Smooth muscle cell (in vitro differentiated cells): ENCODE results near the gene TMC2. TPM values are rescaled to one million over a fixed set of nuclear protein-coding genes. Genes with fewer than 3 reads are reported as not detected.

ENCODE experiments used
- DNase-seq: peaks from one replicate; lab custom pipeline; 2025; ENCODE audit not compliant: unreplicated experiment; lab: John Stamatoyannopoulos, UW
- H2AFZ ChIP-seq: fragments of 200-600 bp; sonication (generic); 2 replicates; pipeline ENCODE4 v1.6.0; 2016; ENCODE audit warnings: antibody characterized with exemption, low read depth, mild to moderate bottlenecking
- H3F3A ChIP-seq: fragments of 200-600 bp; sonication (generic); 2 replicates; pipeline ENCODE4 v1.6.0; 2017; ENCODE audit warnings: antibody characterized with exemption, low read depth
- H3K27ac ChIP-seq: fragments of 200-600 bp; sonication (generic); 2 replicates; pipeline ENCODE4 v1.5.1; 2016; ENCODE audit warnings: low read depth, mild to moderate bottlenecking
- H3K27me3 ChIP-seq: fragments of 200-600 bp; sonication (generic); 2 replicates; pipeline ENCODE4 v1.6.1; 2016; ENCODE audit warnings: low read depth, mild to moderate bottlenecking
- H3K36me3 ChIP-seq: fragments of 200-600 bp; sonication (generic); 2 replicates; pipeline ENCODE4 v1.5.1; 2016; ENCODE audit warnings: low read depth
- H3K4me1 ChIP-seq: fragments of 200-600 bp; sonication (generic); 2 replicates; pipeline ENCODE4 v1.5.1; 2016; ENCODE audit warnings: low read depth
- H3K4me2 ChIP-seq: fragments of 200-600 bp; sonication (generic); 2 replicates; pipeline ENCODE4 v1.6.0; 2016; ENCODE audit warnings: mild to moderate bottlenecking
- H3K4me3 ChIP-seq: fragments of 200-600 bp; sonication (generic); 2 replicates; pipeline ENCODE4 v1.5.1; 2016; ENCODE audit warnings: mild to moderate bottlenecking
- H3K79me2 ChIP-seq: fragments of 200-600 bp; sonication (generic); 2 replicates; pipeline ENCODE4 v1.6.0; 2016; ENCODE audit warnings: low read depth, mild to moderate bottlenecking
- H3K9ac ChIP-seq: fragments of 200-600 bp; sonication (generic); 2 replicates; pipeline ENCODE4 v1.6.0; 2016; ENCODE audit warnings: low read depth
- H3K9me3 ChIP-seq: fragments of 200-600 bp; sonication (generic); replicated peaks from 2 replicates; pipeline ENCODE4 v1.5.1; 2016; ENCODE audit warnings: low read depth
- H4K20me1 ChIP-seq: fragments of 200-600 bp; sonication (generic); 2 replicates; pipeline ENCODE4 v1.6.0; 2016; ENCODE audit warnings: low read depth
- CTCF ChIP-seq: fragments of 200-600 bp; sonication (generic); IDR thresholded peaks from 2 replicates; pipeline ENCODE4 v1.5.1; 2017; ENCODE audit warnings: borderline replicate concordance, mild to moderate bottlenecking, antibody characterized with exemption; ENCODE audit not compliant: insufficient read depth, poor library complexity, severe bottlenecking
- WGBS: methylation state at CpG from one replicate; pipeline ENCODE4 v1.1.7; 2016; ENCODE audit warnings: low lambda C conversion rate; 5-methylcytosine and 5-hydroxymethylcytosine counted together
- polyA plus RNA-seq: library from polyadenylated mRNA; unstranded; fragments of >200 nt; fragmentation: Nextera tagmentation; extraction: Ambion mirVana; gene quantifications from 2 replicates; pipeline ENCODE4 v1.2.1, GENCODE V29; 2016
- total RNA-seq: library from RNA; depleted of rRNA; stranded (reverse); fragments of >200 nt; gene quantifications from 2 replicates; pipeline ENCODE4 v1.2.3, GENCODE V29; 2014

TMC2 gene
- total and polyA plus RNA-seq, 2 experiments from 2014 or later: not detected

- H2AFZ ChIP-seq: peak within 1 kb of the TSS; percentile 81
- H3K4me3 ChIP-seq: peak within 1 kb of the TSS; percentile 93
- H3K4me2 ChIP-seq: peak within 1 kb of the TSS; percentile 88
- peak within 1 kb of the TSS; percentile 76 for H3K9ac ChIP-seq
- peak; percentile 84 for DNase-seq
- peaks cover 30% of the 10 kb centered on the region for H4K20me1 ChIP-seq
- H3K9me3 ChIP-seq: no peaks in the 10 kb centered on the region
- H3K4me1 ChIP-seq: peaks cover 17% of the 10 kb centered on the region
- peaks cover 35% of the 10 kb centered on the region for H3K79me2 ChIP-seq
- no peaks in the 10 kb centered on the region for H3K36me3 ChIP-seq
- under 1% methylated on average over 80 of the region's 101 CpGs for WGBS
- peak within 1 kb of the TSS; percentile 67 for H3K27ac ChIP-seq
- H3K27me3 ChIP-seq: no peaks in the 10 kb centered on the region
- H3F3A ChIP-seq: peaks cover 12% of the 10 kb centered on the region
- no peak for TF ChIP-seq CTCF
Measured at GRCh38 chr20:2651772-2652723, 115.7 kb downstream of the TMC2 start, which contains the start of gene NOP56. Gene NOP56, plus strand, starts transcription at chr20:2652632. Its CDS starts 29 bp downstream, at chr20:2652661.

- Histone ChIP-seq H3K4me1 (peaks cover 17% of the 10 kb centered on the region), H3F3A (peaks cover 21% of the 10 kb centered on the region), H3K27me3 (no peaks in the 10 kb centered on the region), H3K9ac (peak overlapping the region; percentile 76), H3K4me3 (peak overlapping the region; percentile 93), H3K79me2 (peaks cover 35% of the 10 kb centered on the region), H4K20me1 (peaks cover 30% of the 10 kb centered on the region), H2AFZ (peak overlapping the region; percentile 81), H3K36me3 (no peaks in the 10 kb centered on the region), H3K9me3 (no peaks in the 10 kb centered on the region), H3K27ac (peak overlapping the region; percentile 14), H3K4me2 (peak overlapping the region; percentile 88)
- under 1% methylated on average over 53 of the region's 56 CpGs for WGBS
- TF ChIP-seq CTCF: no peak
- DNase-seq: no peak
Measured at GRCh38 chr20:2652724-2653555, 116.6 kb downstream of the TMC2 start.

GRCh38 chr20:2653556-2654383 is 117.4 kb downstream of the TMC2 start:
- Histone ChIP-seq H2AFZ (no peak overlapping the region), H3K9ac (peak overlapping the region; percentile 76), H3F3A (peaks cover 29% of the 10 kb centered on the region), H3K79me2 (peaks cover 35% of the 10 kb centered on the region), H3K4me1 (peaks cover 17% of the 10 kb centered on the region), H3K4me3 (peak overlapping the region; percentile 93), H3K27me3 (no peaks in the 10 kb centered on the region), H3K4me2 (peak overlapping the region; percentile 88), H3K36me3 (no peaks in the 10 kb centered on the region), H3K9me3 (no peaks in the 10 kb centered on the region), H3K27ac (peak overlapping the region; percentile 14), H4K20me1 (peaks cover 30% of the 10 kb centered on the region)
- TF ChIP-seq CTCF: no peak
- no peak for DNase-seq
- WGBS: 40% methylated on average over 24 of the region's 24 CpGs
